Neuronal stem cell (in vitro differentiated cells): ENCODE results near the gene ABI3.

Experiments
- DNase-seq: peaks from one replicate; pipeline ENCODE4 v3.0.0-alpha.2; 2013; ENCODE audit warnings: low spot score
- H2AFZ ChIP-seq: one replicate; pipeline ENCODE4 v1.6.1; 2013; ENCODE audit warnings: mild to moderate bottlenecking, low read length, inconsistent platforms
- H2AK5ac ChIP-seq: 2 replicates; pipeline ENCODE4 v1.6.1; 2013; ENCODE audit warnings: low read depth, mild to moderate bottlenecking, inconsistent platforms, low read length, moderate library complexity, mixed read lengths
- H2BK120ac ChIP-seq: 2 replicates; pipeline ENCODE4 v1.6.1; 2013; ENCODE audit warnings: low read depth, mild to moderate bottlenecking, inconsistent platforms, low read length, moderate library complexity, mixed read lengths
- H2BK12ac ChIP-seq: one replicate; pipeline ENCODE4 v1.6.1; 2013; ENCODE audit warnings: low read length, inconsistent platforms
- H2BK15ac ChIP-seq: 2 replicates; pipeline ENCODE4 v1.6.1; 2013; ENCODE audit warnings: mild to moderate bottlenecking, low read length, inconsistent platforms, mixed read lengths
- H2BK5ac ChIP-seq: one replicate; pipeline ENCODE4 v1.6.1; 2013; ENCODE audit warnings: inconsistent platforms, mild to moderate bottlenecking, low read length, moderate library complexity
- H3K14ac ChIP-seq: one replicate; pipeline ENCODE4 v1.6.1; 2013; ENCODE audit warnings: low read length, inconsistent platforms
- H3K18ac ChIP-seq: 2 replicates; pipeline ENCODE4 v1.6.1; 2013; ENCODE audit warnings: low read length, inconsistent platforms
- H3K23ac ChIP-seq: 2 replicates; pipeline ENCODE4 v1.6.1; 2013; ENCODE audit warnings: low read depth, mild to moderate bottlenecking, mixed read lengths, low read length, inconsistent platforms; ENCODE audit not compliant: poor library complexity
- H3K27ac ChIP-seq: replicated peaks from 3 replicates; pipeline ENCODE4 v1.5.1; 2013; ENCODE audit warnings: low read length, inconsistent platforms
- H3K27me3 ChIP-seq, 3 experiments: 2 replicates each; pipeline ENCODE4 v1.6.1; 2013; ENCODE audit warnings: low read length in 3 of 3, mild to moderate bottlenecking in 2 of 3, inconsistent platforms in 1 of 3, low read depth in 1 of 3, mixed read lengths in 1 of 3, moderate library complexity in 1 of 3; ENCODE audit not compliant: control insufficient read depth in 3 of 3, insufficient read depth in 3 of 3
- H3K36me3 ChIP-seq, 2 donors: replicated peaks in 1 of 2; 2 replicates each; pipeline ENCODE4 v1.6.1; 2013; ENCODE audit warnings: low read length in 2 of 2; ENCODE audit not compliant: control insufficient read depth in 2 of 2, insufficient read depth in 2 of 2
- H3K4ac ChIP-seq: 2 replicates; pipeline ENCODE4 v1.6.1; 2013; ENCODE audit warnings: inconsistent platforms, mild to moderate bottlenecking, low read length, moderate library complexity
- H3K4me1 ChIP-seq, 2 donors: 1 replicate in 1 of 2; 2 replicates in 1 of 2; pipeline ENCODE4 v1.6.1; 2013; ENCODE audit warnings: low read length in 2 of 2, low read depth in 1 of 2; ENCODE audit not compliant: control insufficient read depth in 2 of 2, insufficient read depth in 1 of 2
- H3K4me2 ChIP-seq: one replicate; pipeline ENCODE4 v1.6.1; 2013; ENCODE audit warnings: mild to moderate bottlenecking, low read length, inconsistent platforms; ENCODE audit not compliant: insufficient read depth, poor library complexity, severe bottlenecking
- H3K4me3 ChIP-seq, 2 donors: 2 replicates each; pipeline ENCODE4 v1.5.1; 2013; ENCODE audit warnings: low read length in 2 of 2, mild to moderate bottlenecking in 2 of 2, inconsistent platforms in 1 of 2, moderate library complexity in 1 of 2
- H3K79me1 ChIP-seq: one replicate; pipeline ENCODE4 v1.6.1; 2013; ENCODE audit warnings: low read depth, mild to moderate bottlenecking, inconsistent platforms, low read length, moderate library complexity
- H3K9ac ChIP-seq: one replicate; pipeline ENCODE4 v1.6.1; 2013; ENCODE audit warnings: mild to moderate bottlenecking, low read depth, low read length, inconsistent platforms; ENCODE audit not compliant: poor library complexity
- H3K9me3 ChIP-seq, 2 donors: replicated peaks in 1 of 2; 2 replicates each; pipeline versions ENCODE3 to v1.6.1; 2013; ENCODE audit warnings: low read length in 2 of 2, mild to moderate bottlenecking in 2 of 2, inconsistent platforms in 1 of 2, low read depth in 1 of 2, mixed read lengths in 1 of 2, moderate library complexity in 1 of 2; ENCODE audit not compliant: control insufficient read depth in 2 of 2, insufficient read depth in 1 of 2
- H4K8ac ChIP-seq: one replicate; pipeline ENCODE4 v1.6.1; 2013; ENCODE audit warnings: low read depth, mild to moderate bottlenecking, inconsistent platforms, low read length, moderate library complexity
- H4K91ac ChIP-seq: one replicate; pipeline ENCODE4 v1.6.1; 2013; ENCODE audit warnings: low read length, low read depth, mild to moderate bottlenecking, inconsistent platforms; ENCODE audit not compliant: poor library complexity
- WGBS, 2 donors: extraction: QIAGEN DNeasy Blood & Tissue Kit; methylation state at CpG; one replicate each; pipeline ENCODE4 v1.1.7; 2013; ENCODE audit warnings: missing lambda C conversion rate in 2 of 2, mixed read lengths in 1 of 2; ENCODE audit not compliant: insufficient read length in 2 of 2, insufficient replicate concordance in 1 of 2; ENCODE audit errors: extremely low coverage in 2 of 2; 5-methylcytosine and 5-hydroxymethylcytosine counted together

The ABI3 gene

DNA sequence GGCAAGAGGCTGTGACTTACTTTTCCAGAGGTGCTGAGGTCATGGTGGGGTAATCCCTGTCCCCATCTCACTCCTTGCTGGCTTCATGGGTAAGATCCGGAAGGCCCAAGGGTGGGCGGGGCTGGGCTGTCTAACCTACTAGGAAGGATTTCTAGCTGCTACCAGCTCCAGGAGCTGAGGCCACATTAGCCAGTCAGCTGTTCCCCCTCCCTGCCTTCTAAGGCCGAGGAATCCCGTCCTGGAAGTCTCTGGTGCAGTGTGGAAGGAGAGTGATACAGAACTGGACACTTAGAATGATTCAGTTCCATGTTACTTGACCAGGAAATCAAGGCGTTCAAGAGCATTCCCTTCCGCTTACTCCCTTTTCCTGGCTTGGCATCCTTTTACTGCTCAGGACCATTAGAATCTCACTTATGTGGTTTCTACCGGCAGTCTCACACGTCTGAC is 9.0 kb upstream of the ABI3 start:
- H3K18ac ChIP-seq: no peak overlapping the region
- H3K27me3 ChIP-seq: peaks cover 0 to 26% (median 0%) of the 10 kb centered on the region in 3 experiments
- H3K27ac ChIP-seq: no peak overlapping the region
- no peak overlapping the region for H3K14ac ChIP-seq
- no CpG with 5 or more reads among the region's 8 CpGs for WGBS, 2 donors
- no peaks in the 10 kb centered on the region for H3K4me1 ChIP-seq
- no peak overlapping the region for H2BK5ac ChIP-seq
- H4K91ac ChIP-seq: no peak overlapping the region
- no peaks in the 10 kb centered on the region for H3K36me3 ChIP-seq
- no peak overlapping the region for H2BK12ac ChIP-seq
- H2BK15ac ChIP-seq: no peak overlapping the region
- no peak overlapping the region for H4K8ac ChIP-seq
- no peaks in the 10 kb centered on the region for H3K79me1 ChIP-seq
- H3K4me2 ChIP-seq: no peak overlapping the region
- no peak overlapping the region for H2BK120ac ChIP-seq
- H2AK5ac ChIP-seq: no peak overlapping the region
- no peak overlapping the region for H3K9ac ChIP-seq
- no peak overlapping the region for H2AFZ ChIP-seq
- H3K23ac ChIP-seq: no peak overlapping the region
- no peaks in the 10 kb centered on the region for H3K9me3 ChIP-seq
- no peak overlapping the region for H3K4ac ChIP-seq
- H3K4me3 ChIP-seq: no peak overlapping the region
- DNase-seq: no peak

DNA sequence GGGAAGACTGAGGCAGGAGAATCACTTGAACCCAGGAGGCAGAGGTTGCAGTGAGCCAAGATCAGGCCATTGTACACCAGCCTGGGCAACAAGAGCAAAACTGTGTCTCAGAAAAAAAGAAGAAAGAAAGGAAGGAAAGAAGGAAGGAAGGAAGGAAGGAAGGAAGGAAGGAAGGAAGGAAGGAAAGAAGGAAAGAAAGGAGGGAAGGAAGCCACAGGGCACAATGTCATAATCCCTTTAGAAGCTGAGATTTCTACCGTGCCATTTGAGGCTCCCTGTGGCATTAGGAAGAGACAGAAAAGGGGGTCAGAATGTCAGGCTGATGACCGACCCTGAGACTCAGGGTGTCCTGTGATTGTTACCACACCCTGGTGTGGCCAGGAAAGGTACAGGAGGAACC is 6.7 kb upstream of the ABI3 start:
- no peak overlapping the region for H4K91ac ChIP-seq
- DNase-seq: no peak
- WGBS, 2 donors: no CpG with 5 or more reads among the region's 2 CpGs

DNA sequence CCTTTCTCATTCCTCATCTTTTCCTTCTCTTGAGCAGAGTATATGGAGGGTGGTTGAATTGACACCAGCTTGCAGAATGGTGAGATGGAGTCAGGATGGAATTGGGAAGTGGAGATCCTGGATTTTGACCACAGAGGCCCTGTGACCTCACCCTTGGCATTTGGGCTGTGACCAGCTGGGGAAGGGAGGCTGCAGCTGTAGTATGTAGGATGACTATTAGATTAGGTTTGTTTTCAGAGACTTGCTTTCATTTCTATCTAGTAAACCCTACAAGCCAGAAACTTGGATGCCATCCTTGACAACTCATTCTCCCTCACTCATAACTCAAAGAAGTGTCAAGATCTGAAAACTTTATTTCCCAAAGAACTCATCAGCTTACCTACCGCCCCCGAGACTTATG is 6.0 kb upstream of the ABI3 start:
- no peak overlapping the region for H3K27ac ChIP-seq
- no CpG with 5 or more reads among the region's 2 CpGs for WGBS, 2 donors
- H4K91ac ChIP-seq: no peak overlapping the region
- no peak overlapping the region for H2AFZ ChIP-seq
- H3K27me3 ChIP-seq: peaks cover 0 to 41% (median 0%) of the 10 kb centered on the region in 3 experiments
- H2AK5ac ChIP-seq: no peak overlapping the region
- H2BK5ac ChIP-seq: no peak overlapping the region
- H3K4me1 ChIP-seq: no peaks in the 10 kb centered on the region
- H4K8ac ChIP-seq: no peak overlapping the region
- no peak overlapping the region for H3K4me3 ChIP-seq
- no peak overlapping the region for H3K9ac ChIP-seq
- H3K4me2 ChIP-seq: no peak overlapping the region
- H2BK12ac ChIP-seq: no peak overlapping the region
- H3K4ac ChIP-seq: no peak overlapping the region
- no peak overlapping the region for H3K18ac ChIP-seq
- H2BK120ac ChIP-seq: no peak overlapping the region
- no peak overlapping the region for H2BK15ac ChIP-seq
- DNase-seq: no peak
- no peaks in the 10 kb centered on the region for H3K79me1 ChIP-seq
- H3K36me3 ChIP-seq: no peaks in the 10 kb centered on the region
- H3K14ac ChIP-seq: no peak overlapping the region
- H3K9me3 ChIP-seq: no peaks in the 10 kb centered on the region
- no peak overlapping the region for H3K23ac ChIP-seq

More for the DNA sequence above, 6.7 kb upstream of the ABI3 start:
- Histone ChIP-seq H3K4me2 (no peak overlapping the region), H3K36me3 (no peaks in the 10 kb centered on the region), H2BK5ac (no peak overlapping the region), H2BK15ac (no peak overlapping the region), H3K18ac (no peak overlapping the region), H4K8ac (no peak overlapping the region), H2AFZ (no peak overlapping the region), H2BK12ac (no peak overlapping the region), H3K4me3 (no peak overlapping the region), H3K79me1 (no peaks in the 10 kb centered on the region), H2AK5ac (no peak overlapping the region), H3K27ac (no peak overlapping the region), H3K4ac (no peak overlapping the region), H3K27me3 (peaks cover 0 to 35% (median 0%) of the 10 kb centered on the region in 3 experiments), H3K4me1 (no peaks in the 10 kb centered on the region), H3K23ac (no peak overlapping the region), H3K14ac (no peak overlapping the region), H3K9me3 (no peaks in the 10 kb centered on the region), H3K9ac (no peak overlapping the region), H2BK120ac (no peak overlapping the region)

DNA sequence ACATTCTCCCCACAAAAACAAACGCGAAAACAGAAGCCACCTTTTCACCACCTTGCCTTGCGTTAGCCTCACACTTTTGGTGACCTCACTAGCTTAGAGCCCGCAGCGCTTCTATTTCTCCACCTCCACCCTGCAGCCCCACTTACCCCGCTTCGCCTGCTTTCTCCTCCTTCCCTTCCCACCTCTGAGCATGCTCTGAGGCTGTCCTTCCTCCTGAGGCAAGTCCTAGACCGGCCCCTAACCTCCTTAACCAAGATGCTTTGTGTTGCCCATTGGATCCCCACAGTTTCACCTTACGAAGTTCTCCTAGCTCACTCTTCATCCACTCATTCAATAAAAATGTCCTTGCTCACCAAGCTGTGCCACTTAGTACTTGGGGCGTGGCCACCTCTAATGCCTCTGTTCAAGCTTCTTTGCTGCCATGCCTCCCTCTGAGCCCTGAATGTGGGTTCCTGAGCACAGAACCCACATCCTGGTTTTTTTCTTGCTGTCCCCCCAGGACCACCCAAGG is 1.4 kb upstream of the ABI3 start:
- Histone ChIP-seq H2AK5ac (no peak overlapping the region), H2BK12ac (no peak overlapping the region), H2BK15ac (no peak overlapping the region), H3K79me1 (no peaks in the 10 kb centered on the region), H4K91ac (no peak overlapping the region), H2AFZ (no peak overlapping the region), H3K14ac (no peak overlapping the region), H3K4ac (no peak overlapping the region), H3K4me2 (no peak overlapping the region), H4K8ac (no peak overlapping the region), H3K18ac (peak overlapping the region; percentile 8), H3K27me3 (peaks cover 0 to 54% (median 0%) of the 10 kb centered on the region in 3 experiments), H2BK5ac (no peak overlapping the region), H3K27ac (no peak overlapping the region), H3K4me3 (no peak overlapping the region), H2BK120ac (no peak overlapping the region), H3K36me3 (no peaks in the 10 kb centered on the region), H3K23ac (no peak overlapping the region), H3K4me1 (peaks cover 0 to 13% of the 10 kb centered on the region in 2 donors), H3K9me3 (no peaks in the 10 kb centered on the region), H3K9ac (no peak overlapping the region)
- DNase-seq: no peak
- WGBS, 2 donors: no CpG with 5 or more reads among the region's 10 CpGs
